Stimulated activated CD4-positive, alpha-beta T cell treated with anti-CD3 and anti-CD28 coated beads, Interleukin-1b, Interleukin-23, amount 100 ng/mL, for 24 hours (primary cell): ENCODE results near the gene LRRTM4.
"Not testable (repeated sequence)": the region's sequence is repeated elsewhere in the genome, so short reads cannot be mapped to it uniquely, and the experiment has no call there.

ENCODE experiments used
- DNase-seq, 4 experiments: peaks; one replicate each; pipeline ENCODE4 v3.0.0-alpha.2; 2020; ENCODE audit warnings: low read depth in 4 of 4, low spot score in 1 of 4

The LRRTM4 gene

DNA sequence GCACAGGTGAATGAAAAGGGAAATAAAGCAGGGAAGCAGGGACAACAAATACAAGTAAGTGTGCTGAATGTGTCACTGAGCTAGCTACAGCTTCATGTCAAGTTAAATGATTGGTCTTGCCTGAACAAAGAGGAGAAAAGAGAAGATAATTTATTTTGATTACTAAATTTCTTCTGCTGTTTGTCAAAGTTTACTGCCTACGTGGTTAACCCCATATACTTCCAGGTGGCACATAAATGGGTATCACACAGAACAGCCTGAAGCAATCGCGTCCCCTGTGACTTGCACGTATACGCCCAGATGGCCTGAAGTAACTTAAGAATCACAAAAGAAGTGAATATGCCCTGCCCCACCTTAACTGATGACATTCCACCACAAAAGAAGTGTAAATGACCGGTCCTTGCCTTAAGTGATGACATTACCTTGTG is 434.2 kb downstream of the LRRTM4 start:
- DNase-seq = no peak

DNA sequence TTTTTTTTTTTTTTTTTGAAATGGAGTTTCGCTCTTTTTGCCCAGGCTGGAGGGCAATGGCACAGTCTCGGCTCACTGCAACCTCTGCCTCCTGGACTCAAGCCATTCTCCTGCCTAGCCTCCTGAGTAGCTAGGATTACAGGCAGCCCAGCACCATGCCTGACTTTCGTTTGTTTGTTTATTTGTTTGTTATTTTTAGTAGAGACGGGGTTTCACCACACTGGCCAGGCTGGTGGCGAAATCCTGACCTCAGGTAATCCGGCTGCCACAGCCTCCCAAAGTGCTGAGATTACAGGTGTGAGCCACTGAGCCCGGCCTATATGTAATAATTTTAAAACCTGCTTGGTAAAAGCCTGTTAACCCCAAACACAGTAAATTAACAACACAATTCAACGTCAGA is 435.7 kb downstream of the LRRTM4 start:
- no peak for DNase-seq

DNA sequence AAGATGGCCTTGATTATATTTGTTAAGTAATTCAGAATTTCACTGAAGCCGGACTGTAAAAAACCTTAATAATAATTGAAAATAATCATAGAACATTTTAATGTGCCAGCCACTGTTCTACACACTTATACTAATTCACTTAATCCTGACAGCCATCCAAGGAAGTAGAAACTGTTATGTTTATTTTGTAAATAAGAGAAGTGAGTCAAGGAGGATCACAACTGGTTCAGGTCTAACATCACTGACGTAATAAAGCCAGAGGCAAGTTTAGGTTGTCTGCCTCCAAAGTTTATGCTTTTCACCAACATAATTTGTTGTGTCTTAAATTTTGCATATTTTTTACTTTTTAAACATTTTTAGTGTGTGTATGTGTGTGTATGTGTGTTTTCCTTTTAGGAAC is 436.1 kb downstream of the LRRTM4 start:
- DNase-seq = no peak

DNA sequence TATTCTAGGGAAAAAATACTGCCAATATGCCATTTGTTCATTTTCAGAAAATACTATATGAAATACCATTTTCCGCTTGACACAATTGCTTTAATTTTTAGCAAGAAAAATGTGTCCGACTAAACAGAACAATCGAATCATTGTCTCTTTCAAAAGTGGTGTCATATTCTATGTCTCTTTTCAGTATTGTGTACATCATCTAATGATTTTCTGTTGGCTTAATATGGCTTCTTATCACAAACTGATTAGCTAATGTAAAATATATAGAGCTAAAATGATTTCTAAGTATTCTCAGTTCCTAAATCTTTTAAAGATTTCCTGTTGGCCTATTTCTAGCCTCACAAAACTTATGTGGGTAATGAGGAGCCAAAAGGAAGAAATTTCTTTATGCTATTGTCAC is 436.6 kb downstream of the LRRTM4 start:
- no peak for DNase-seq

DNA sequence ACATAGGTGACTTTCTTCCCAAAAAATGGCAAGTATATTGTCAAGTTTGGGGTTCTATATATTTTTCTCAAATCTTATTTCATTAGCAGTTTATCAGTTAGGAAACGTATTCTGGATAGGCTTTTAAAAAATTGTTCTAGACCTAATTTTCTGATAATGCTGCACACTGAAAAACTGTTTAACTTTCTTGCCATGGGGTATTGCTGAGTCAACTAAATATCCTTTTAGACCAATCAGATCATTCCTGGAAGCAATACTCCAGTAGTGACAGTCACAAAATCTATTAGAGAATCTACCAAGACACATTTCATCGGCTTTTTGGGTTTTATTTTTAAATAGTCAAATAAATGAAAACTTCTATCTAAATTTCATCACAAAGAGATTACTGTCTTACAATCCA is 440.6 kb downstream of the LRRTM4 start:
- no peak for DNase-seq

DNA sequence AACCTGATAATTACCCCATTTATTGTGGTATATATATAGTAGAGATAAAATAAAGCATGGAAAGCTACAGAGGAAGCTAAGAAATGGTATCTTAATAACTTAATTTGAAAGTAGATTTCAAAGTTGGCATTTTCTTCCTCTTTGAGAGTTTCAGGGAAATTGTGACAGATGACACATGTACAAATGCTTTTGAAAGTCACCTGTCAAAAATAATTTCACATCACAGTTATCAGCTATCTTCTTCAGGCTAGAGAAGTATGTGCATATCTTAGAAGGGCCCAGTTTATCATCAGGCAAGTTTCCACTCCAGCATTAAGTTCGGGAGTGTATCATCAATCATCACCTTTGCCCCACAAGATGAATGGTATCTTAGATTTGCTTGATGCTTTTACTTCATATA is 457.9 kb downstream of the LRRTM4 start:
- DNase-seq = no peak

DNA sequence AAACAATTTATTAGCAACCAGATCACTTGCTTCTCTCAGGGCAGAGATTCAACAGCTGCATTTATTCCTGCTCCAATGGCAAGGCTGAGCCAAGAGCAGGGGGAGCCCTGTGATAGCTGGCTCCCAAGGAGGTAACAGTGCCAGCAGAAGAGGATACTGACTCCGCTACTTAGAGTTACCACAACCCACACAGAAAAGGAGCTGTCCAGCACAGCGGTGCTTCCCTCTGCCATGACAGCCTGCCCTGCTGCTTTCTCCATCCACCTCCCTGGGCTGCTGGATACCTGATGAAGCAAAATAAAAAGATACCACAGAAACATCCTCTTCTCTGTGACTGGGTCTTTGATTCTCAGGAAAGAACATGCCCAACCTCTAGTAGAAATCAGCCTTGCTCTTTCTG is 467.2 kb downstream of the LRRTM4 start:
- no peak for DNase-seq

DNA sequence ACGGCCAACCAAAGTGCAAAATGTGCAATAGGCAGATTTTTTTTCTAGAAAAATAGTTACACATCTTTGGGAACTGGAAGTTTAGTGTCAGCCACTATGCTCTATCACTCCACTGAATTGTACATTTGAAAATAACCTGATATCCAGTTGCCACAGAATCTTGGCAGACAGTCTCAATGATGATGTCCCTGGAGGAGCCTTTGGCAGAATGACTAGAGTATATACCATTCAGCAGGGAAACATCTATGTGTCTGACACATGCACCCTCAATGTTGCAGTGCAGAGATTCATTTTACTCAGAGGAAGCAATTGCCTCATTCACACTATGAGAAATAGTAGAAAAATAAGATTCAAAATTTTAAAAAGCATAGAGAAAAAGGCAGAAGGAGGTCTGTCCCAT is 475.8 kb downstream of the LRRTM4 start:
- no peak for DNase-seq

DNA sequence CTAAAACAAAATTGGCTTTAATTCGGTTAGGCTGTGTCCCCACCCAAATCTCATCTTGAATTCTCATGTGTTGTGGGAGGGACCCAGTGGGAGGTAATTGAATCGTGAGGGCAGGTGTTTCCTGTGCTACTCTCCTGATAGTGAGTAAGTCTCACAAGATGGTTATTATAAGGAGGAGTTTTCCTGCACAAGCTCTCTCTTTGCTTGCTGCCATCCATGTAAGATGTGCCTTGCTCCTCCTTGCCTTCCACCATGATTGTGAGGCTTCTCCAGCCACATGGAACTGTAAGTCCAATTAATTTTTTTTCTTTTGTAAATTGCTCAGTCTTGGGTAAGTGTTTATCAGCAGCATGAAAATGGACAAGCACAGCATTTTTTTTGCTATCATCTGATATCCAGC is 476.7 kb downstream of the LRRTM4 start:
- not testable (repeated sequence) for DNase-seq

DNA sequence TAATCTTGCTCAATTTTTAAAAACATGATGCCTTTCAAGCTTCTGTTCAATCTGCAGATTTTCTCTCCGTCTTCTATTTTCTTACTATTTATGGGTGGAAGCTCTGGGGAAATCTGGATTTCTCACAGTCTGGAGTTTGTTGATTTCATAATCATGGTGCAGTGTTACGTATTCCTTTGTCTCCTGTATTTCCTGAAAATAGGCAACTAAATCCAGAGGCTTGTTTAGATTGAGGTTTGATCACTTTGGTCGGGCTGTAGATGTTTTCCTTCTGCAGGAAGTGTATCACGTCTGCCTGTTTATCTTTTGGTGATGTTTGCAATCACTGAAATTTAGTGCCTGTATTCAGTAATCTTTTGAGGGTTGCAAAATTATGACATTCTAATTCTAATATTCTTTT is 487.7 kb downstream of the LRRTM4 start:
- DNase-seq = no peak

DNA sequence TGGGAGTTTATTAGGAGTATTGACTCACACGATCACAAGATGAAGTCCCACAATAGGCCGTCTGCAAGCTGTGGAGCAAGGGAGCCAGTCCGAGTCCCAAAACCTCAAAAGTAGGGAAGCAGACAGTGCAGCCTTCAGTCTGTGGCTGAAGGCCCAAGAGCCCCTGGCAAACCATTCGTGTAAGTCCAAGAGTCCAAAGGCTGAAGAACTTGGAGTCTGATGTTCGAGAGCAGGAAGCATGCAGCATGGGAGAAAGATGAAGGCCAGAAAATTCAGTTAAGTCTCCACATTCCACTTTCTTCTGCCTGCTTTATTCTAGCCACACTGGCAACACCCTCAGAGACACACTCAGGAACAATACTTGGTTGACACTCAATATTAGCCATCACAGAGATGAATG is 492.9 kb downstream of the LRRTM4 start:
- not testable (repeated sequence) for DNase-seq

DNA sequence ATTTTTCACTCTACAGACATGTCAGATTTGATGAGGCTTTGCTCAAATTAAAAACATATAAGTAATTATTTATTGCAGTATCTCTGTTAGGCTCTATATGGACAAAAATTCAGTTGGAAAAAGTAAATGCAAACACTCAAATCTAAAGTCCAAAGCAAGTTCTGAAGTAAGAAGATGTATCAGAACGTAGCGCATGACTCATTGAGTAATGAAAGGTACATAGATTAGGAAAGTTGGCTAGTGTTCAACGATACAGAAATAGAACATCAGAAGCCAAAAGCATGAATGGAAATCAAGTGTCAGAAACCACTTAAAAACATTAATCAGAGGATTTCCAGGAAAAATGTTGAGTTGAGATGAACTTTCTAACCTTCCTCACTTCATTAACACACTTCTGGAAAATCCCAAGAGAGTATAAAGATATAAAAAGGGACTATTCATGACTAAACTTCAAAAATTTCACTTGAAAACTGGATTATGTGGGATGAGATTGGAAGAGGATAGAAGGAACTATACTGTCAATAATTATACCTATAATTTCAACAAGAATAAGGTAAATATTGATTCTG is 494.1 kb downstream of the LRRTM4 start:
- no peak for DNase-seq

DNA sequence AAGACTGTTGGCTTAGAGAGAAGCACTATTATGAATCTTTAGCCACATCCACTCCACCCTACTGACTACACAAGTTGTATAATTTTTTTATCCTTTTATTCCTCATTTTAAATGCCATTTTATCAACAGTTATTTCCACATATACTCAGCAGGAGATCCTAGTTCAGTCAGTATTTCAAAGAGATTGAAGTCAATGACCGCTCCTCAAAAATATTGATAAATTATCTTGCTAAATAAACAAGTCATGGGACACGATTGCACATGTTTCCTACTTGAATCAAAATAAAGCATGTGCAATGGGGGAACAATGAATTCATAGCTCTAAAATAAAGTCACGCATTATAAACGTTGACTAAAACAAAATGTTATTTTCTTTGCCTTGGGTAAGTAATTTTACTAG is 496.5 kb downstream of the LRRTM4 start:
- DNase-seq = no peak

DNA sequence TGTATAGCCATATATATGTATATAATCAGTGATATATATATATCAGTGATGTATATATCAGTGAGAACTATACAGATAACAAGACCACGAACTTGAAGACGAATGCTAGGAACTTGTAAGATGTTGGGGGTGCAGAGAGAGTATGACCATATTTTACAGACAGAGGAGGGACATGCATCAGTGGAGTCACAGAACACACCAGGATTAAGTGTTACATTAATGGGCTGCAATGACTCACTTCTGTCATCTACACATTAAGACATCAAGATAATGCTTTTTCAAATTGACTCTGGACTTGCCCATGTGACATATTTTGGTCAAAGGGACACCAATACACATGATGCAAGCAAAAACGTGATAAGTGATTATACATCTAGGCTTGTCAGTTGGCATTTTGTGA is 501.0 kb downstream of the LRRTM4 start:
- DNase-seq = no peak

DNA sequence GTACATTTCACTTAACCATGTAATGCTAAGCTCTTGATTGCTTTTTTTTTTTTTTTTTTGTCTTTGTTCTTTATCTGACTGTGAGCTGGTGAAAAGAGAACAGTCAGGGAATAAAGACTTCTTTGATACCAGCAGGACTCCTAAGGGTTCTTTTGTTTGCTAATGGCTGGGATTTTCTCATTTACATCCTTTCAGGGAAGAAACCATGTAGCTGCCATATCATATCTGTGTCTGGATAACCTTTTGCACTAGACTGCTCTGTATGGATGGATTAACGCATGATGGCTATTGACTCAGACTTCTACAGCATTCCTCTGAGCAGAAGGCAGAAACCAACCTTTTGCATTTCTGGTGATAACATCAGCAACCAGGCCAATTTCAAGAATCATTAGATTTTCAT is 504.0 kb downstream of the LRRTM4 start:
- no peak for DNase-seq

DNA sequence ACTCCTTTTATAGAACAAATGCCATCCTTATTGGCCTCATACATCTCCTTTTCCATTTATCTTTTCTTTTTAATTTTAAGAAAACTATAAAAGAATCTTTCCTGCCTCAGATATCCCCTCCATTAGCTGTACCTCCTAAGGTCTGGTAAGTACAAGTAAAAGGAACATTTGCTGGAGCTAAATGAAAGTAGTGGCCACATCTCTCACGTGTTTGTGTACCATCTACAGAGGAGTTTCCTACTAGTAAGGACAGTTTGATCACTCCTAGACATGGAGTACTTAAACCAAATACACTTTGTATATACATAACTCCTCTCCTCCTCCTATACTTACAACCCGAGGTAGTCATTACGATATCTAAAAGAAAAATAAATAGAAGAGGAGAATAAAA is 504.8 kb downstream of the LRRTM4 start:
- DNase-seq = no peak

DNA sequence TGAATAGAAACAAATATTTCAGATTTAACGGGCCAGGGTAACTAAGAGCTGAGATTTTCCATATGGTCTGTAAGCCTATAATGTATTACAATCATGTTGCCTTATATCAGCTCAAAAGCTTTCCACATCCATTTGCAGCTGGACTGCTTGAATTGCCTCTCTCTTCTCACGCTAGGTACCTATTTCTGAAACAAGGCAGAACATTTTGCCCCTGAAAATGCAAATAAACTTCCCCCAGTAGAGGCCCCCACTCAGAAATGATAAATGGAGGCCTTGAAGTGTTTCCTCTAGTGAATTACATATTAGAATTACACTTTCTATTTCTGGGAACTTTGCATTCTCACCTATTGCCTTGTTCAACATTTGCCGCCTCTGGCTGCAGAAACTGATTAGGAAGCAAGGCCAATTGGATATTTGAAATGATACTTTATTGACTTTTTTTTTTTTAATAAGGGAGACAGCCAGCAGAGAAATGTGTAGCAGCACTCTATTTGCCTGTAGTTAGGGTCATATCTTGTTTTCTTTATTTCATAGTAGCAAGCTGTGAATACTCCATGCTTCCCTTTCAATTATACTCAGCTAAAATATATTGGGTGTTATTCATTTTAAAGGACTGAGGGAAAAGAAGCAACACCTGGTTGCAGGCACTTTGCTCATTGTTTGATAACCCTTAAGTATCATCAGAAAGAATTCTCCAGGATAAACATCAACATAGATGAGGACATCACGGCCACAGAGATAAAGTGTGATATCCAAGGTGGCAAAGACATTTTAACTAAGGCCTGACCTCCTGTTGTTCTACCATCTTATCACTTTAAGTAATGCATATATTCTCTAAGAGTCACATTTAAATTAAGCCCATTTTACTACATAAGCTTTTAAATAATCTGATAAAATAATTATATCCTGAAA is 505.5 kb downstream of the LRRTM4 start:
- DNase-seq = no peak

DNA sequence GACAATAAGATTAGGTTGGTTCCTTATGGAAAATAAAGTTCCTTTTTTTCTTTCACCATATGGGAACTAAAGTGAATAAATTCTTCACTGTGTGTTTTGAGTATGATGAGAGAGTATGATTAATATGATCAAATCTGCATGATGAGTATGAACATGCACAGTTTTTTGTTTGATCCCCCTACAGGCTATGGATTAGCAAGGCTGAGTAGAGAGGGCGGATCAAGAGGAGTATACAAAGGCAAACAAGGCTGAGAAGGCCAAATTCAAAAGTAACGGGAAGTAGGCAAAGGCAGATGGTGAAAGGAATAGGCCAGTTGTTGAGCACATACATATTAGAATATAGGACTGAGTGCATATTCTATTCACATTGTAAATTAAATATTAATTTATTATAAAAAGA is 508.2 kb downstream of the LRRTM4 start:
- DNase-seq = no peak

DNA sequence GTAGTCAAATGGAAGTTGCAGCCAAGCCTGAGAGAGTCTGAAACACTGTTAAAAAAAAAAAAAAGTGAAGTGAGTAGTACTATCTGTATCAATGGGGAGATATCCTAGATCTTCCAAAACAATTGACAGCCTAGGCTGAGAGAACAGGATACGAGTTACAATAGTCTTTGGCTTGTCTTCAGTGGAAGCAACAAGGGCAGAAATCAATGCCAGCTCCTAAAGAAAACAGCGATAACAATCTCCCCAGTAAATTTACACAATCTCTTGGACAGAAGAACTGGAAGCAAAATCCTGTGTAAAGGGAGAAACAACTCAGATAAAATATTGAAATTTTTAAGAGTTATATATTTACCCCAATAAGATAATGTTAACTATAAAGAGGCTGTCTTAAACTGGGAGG is 508.7 kb downstream of the LRRTM4 start:
- DNase-seq = no peak

DNA sequence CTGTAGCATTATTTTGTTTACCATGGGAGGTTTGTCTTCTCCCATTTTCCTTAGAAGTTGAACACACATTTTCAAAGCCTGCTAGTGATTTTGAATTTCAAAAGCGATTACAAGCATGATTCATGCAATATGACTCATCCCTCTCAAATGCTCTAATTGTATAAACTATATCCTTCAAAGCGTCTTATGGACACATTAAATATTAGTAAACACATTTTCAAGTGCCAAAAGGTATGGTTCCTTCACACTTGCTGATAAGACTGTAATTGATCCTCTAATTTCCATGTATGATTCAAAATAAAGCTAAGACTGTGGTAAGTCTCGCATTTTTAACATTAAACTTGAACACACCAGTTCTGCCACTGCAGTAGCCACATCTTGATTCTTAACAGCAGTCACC is 512.9 kb downstream of the LRRTM4 start:
- DNase-seq = no peak

DNA sequence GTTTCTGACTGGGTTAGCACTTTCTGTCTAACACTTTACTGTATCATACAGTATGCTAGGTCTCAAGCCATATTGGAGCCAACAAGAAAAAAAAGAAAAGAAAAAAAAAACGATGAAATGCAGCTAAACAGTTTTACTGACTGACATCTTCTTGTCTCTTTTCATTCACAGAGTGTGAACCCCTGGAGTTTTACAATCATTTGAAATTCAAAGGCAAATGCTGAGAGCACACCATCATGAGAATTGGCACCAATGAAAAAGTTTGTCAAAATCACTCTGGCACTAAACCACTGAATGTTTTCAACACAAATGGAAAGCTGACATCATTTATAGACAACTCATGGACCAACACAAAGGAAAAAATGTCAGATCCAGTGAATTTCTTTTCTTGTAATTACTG is 513.3 kb downstream of the LRRTM4 start:
- no peak for DNase-seq

DNA sequence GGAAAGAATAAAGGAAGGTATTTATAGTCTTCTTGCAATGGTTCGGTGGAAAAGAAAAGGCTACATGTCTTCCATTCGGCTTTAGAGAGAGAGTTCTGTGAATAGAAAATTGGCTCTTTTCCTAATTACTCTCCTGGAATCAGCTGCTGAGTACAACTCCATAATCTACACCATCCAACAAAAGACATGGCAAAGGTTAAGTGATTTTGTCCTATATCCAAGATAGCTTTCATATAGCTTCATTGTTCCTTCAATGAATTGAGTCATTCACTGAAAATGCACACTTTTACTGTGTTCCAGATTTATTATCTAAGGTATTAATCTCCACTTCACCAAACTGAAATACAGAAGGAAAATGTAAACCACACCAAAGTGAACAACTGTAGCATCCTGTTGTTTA is 514.5 kb downstream of the LRRTM4 start:
- DNase-seq = no peak

DNA sequence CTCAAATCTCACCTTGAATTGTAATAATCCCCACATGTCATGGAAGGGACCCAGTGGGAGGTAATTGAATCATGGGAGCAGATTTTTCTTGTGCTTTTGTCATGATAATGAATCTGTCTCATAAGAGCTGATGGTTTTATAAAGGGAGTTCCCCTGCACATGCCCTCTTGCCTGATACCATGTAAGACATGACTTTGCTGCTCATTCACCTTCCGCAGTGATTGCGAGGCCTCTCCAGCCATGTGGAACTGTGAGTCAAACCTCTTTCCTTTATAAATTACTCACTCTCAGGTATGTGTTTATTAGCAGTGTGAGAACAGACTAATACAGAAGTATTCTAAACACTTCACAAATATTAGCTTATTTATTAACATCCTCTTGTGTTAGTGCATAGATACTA is 516.7 kb downstream of the LRRTM4 start:
- no peak for DNase-seq
